ENCODE measurements around the gene PRPF19.
A peak's percentile ranks its signal among the peaks of the same experiment; 100 is the strongest.

The PRPF19 gene

GRCh38 chr11:60945295-60945667 lies 38.9 kb upstream of the PRPF19 start:
- Mint-ChIP-seq H3K36me3 (ENCODE audit: low read depth) (peaks cover 100% of the 10 kb centered on the region), H3K27me3 (no peaks in the 10 kb centered on the region), H3K9me3 (no peaks in the 10 kb centered on the region), H3K4me3 (peak overlapping the region; percentile 52), H3K4me1 (ENCODE audit: low read depth) (peaks cover 79% of the 10 kb centered on the region), H3K27ac (peak overlapping the region; percentile 69)
- intact Hi-C loops (cut with micrococcal nuclease): no loop called here

- H3K27ac Mint-ChIP-seq: peak overlapping the region; percentile 69
Measured at GRCh38 chr11:60944490-60945294, 38.3 kb upstream of the PRPF19 start.

GRCh38 chr11:60942970-60943565 lies 36.7 kb upstream of the PRPF19 start:
- Mint-ChIP-seq H3K27me3 (no peaks in the 10 kb centered on the region), H3K4me3 (no peak overlapping the region), H3K27ac (no peak overlapping the region), H3K4me1 (ENCODE audit: low read depth) (peaks cover 80% of the 10 kb centered on the region), H3K9me3 (no peaks in the 10 kb centered on the region), H3K36me3 (ENCODE audit: low read depth) (peaks cover 100% of the 10 kb centered on the region)
- intact Hi-C loops (cut with micrococcal nuclease): no loop called here

More at GRCh38 chr11:60944490-60945294, 38.3 kb upstream of the PRPF19 start:
- Mint-ChIP-seq H3K4me1 (ENCODE audit: low read depth) (peaks cover 79% of the 10 kb centered on the region), H3K27me3 (no peaks in the 10 kb centered on the region), H3K9me3 (no peaks in the 10 kb centered on the region), H3K36me3 (ENCODE audit: low read depth) (peaks cover 100% of the 10 kb centered on the region), H3K4me3 (peak overlapping the region; percentile 52)
- intact Hi-C loops (cut with micrococcal nuclease): no loop called here

GRCh38 chr11:60942219-60942618 lies 35.8 kb upstream of the PRPF19 start:
- Mint-ChIP-seq H3K36me3 (ENCODE audit: low read depth) (peaks cover 100% of the 10 kb centered on the region), H3K27me3 (no peaks in the 10 kb centered on the region), H3K4me1 (ENCODE audit: low read depth) (peaks cover 79% of the 10 kb centered on the region), H3K4me3 (no peak overlapping the region), H3K9me3 (no peaks in the 10 kb centered on the region), H3K27ac (no peak overlapping the region)
- intact Hi-C loops (cut with micrococcal nuclease): no loop called here

GRCh38 chr11:60941371-60942119 lies 35.2 kb upstream of the PRPF19 start:
- Mint-ChIP-seq H3K27ac (no peak overlapping the region), H3K4me1 (ENCODE audit: low read depth) (peaks cover 77% of the 10 kb centered on the region), H3K4me3 (no peak overlapping the region), H3K9me3 (no peaks in the 10 kb centered on the region), H3K27me3 (no peaks in the 10 kb centered on the region), H3K36me3 (ENCODE audit: low read depth) (peaks cover 100% of the 10 kb centered on the region)
- intact Hi-C loops (cut with micrococcal nuclease): no loop called here

- Mint-ChIP-seq H3K4me3 (no peak overlapping the region), H3K27me3 (no peaks in the 10 kb centered on the region), H3K9me3 (no peaks in the 10 kb centered on the region), H3K4me1 (ENCODE audit: low read depth) (peaks cover 71% of the 10 kb centered on the region), H3K36me3 (ENCODE audit: low read depth) (peaks cover 91% of the 10 kb centered on the region), H3K27ac (no peak overlapping the region)
- intact Hi-C loops (cut with micrococcal nuclease): no loop called here
Measured at GRCh38 chr11:60939855-60940254, 33.5 kb upstream of the PRPF19 start.

GRCh38 chr11:60939301-60939700 lies 32.9 kb upstream of the PRPF19 start:
- H3K4me3 Mint-ChIP-seq: no peak overlapping the region
- H3K36me3 Mint-ChIP-seq (ENCODE audit: low read depth): peaks cover 85% of the 10 kb centered on the region
- H3K27ac Mint-ChIP-seq: no peak overlapping the region
- H3K4me1 Mint-ChIP-seq (ENCODE audit: low read depth): peaks cover 71% of the 10 kb centered on the region
- H3K9me3 Mint-ChIP-seq: no peaks in the 10 kb centered on the region
- no peaks in the 10 kb centered on the region for H3K27me3 Mint-ChIP-seq
- intact Hi-C loops (cut with micrococcal nuclease): no loop called here

GRCh38 chr11:60938500-60938899 lies 32.1 kb upstream of the PRPF19 start:
- Mint-ChIP-seq H3K9me3 (no peaks in the 10 kb centered on the region), H3K4me3 (no peak overlapping the region), H3K27ac (no peak overlapping the region), H3K27me3 (no peaks in the 10 kb centered on the region), H3K36me3 (ENCODE audit: low read depth) (peaks cover 77% of the 10 kb centered on the region), H3K4me1 (ENCODE audit: low read depth) (peaks cover 70% of the 10 kb centered on the region)
- intact Hi-C loops (cut with micrococcal nuclease): no loop called here

GRCh38 chr11:60937811-60938210 lies 31.4 kb upstream of the PRPF19 start:
- peaks cover 71% of the 10 kb centered on the region for H3K36me3 Mint-ChIP-seq (ENCODE audit: low read depth)
- H3K27me3 Mint-ChIP-seq: no peaks in the 10 kb centered on the region
- peaks cover 68% of the 10 kb centered on the region for H3K4me1 Mint-ChIP-seq (ENCODE audit: low read depth)
- intact Hi-C loops (cut with micrococcal nuclease): no loop called here
- H3K27ac Mint-ChIP-seq: no peak overlapping the region
- H3K4me3 Mint-ChIP-seq: no peak overlapping the region
- H3K9me3 Mint-ChIP-seq: no peaks in the 10 kb centered on the region

- no peaks in the 10 kb centered on the region for H3K9me3 Mint-ChIP-seq
Measured at GRCh38 chr11:60937144-60937527, 30.8 kb upstream of the PRPF19 start.

GRCh38 chr11:60936467-60937143 lies 30.2 kb upstream of the PRPF19 start:
- H3K27me3 Mint-ChIP-seq: peaks cover under 1% of the 10 kb centered on the region
- peaks cover 61% of the 10 kb centered on the region for H3K4me1 Mint-ChIP-seq (ENCODE audit: low read depth)
- H3K27ac Mint-ChIP-seq: no peak overlapping the region
- H3K4me3 Mint-ChIP-seq: no peak overlapping the region
- no peaks in the 10 kb centered on the region for H3K9me3 Mint-ChIP-seq
- intact Hi-C loops (cut with micrococcal nuclease): no loop called here
- H3K36me3 Mint-ChIP-seq (ENCODE audit: low read depth): peaks cover 59% of the 10 kb centered on the region

More at GRCh38 chr11:60937144-60937527, 30.8 kb upstream of the PRPF19 start:
- peaks cover 64% of the 10 kb centered on the region for H3K36me3 Mint-ChIP-seq (ENCODE audit: low read depth)
- H3K4me1 Mint-ChIP-seq (ENCODE audit: low read depth): peaks cover 63% of the 10 kb centered on the region
- intact Hi-C loops (cut with micrococcal nuclease): no loop called here
- no peaks in the 10 kb centered on the region for H3K27me3 Mint-ChIP-seq
- no peak overlapping the region for H3K4me3 Mint-ChIP-seq
- H3K27ac Mint-ChIP-seq: no peak overlapping the region

GRCh38 chr11:60935676-60936442 lies 29.5 kb upstream of the PRPF19 start:
- Mint-ChIP-seq H3K4me3 (no peak overlapping the region), H3K27ac (peak overlapping the region; percentile 4), H3K27me3 (peaks cover 8% of the 10 kb centered on the region), H3K36me3 (ENCODE audit: low read depth) (peaks cover 51% of the 10 kb centered on the region), H3K9me3 (no peaks in the 10 kb centered on the region), H3K4me1 (ENCODE audit: low read depth) (peaks cover 53% of the 10 kb centered on the region)
- intact Hi-C loops (cut with micrococcal nuclease): no loop called here
